HCT116 (cell line): ENCODE results near the gene RPS6KA1. TPM values are rescaled to one million over a fixed set of nuclear protein-coding genes. Genes with fewer than 3 reads are reported as not detected.

Experiments
- ATAC-seq: fragments of 200-7000 bp; cut with Tn5 transposase; 2 replicates; pipeline ENCODE4 v1.9.1; 2020; ENCODE audit warnings: mild to moderate bottlenecking, moderate library complexity
- BruUV-seq: library from RNA; stranded (reverse); fragments of 400-500 nt; replicated peaks from 2 replicates; lab custom pipeline; 2021; lab: Mats Ljungman, UMichigan
- CTCF ChIA-PET: fragments of 300-600 bp; sonication (Branson Sonifier 250); formaldehyde crosslinking; loops from one replicate; lab custom pipeline; 2021; ENCODE audit warnings: antibody characterized with exemption; lab: Charles Lee
- POLR2A ChIA-PET: fragments of 300-600, 350-600 bp; sonication (Branson Sonifier 250); formaldehyde crosslinking; loops from one replicate; lab custom pipeline; 2021; ENCODE audit warnings: antibody characterized with exemption; lab: Charles Lee
- RAD21 ChIA-PET, 2 experiments: fragments of 300-600 bp; sonication (Branson Sonifier 250); formaldehyde crosslinking; loops; one replicate each; lab custom pipeline; 2023; ENCODE audit warnings: low total read pairs in 2 of 2; ENCODE audit not compliant: uncharacterized antibody in 2 of 2, unreplicated experiment in 2 of 2, low non-redundant PET in 1 of 2; lab: Charles Lee
- DNase-seq: peaks from one replicate; pipeline ENCODE4 v3.0.0-alpha.2; 2010; ENCODE audit warnings: low read depth, low spot score
- H2AFZ ChIP-seq: fragments of 200-600 bp; shearing (Covaris generic), sonication (generic); 2 replicates; pipeline ENCODE4 v1.6.1; 2017; ENCODE audit warnings: low read depth, mixed run types, mixed read lengths, antibody characterized with exemption, low read length; ENCODE audit not compliant: poor library complexity, severe bottlenecking
- H3K27ac ChIP-seq: 2 replicates; pipeline ENCODE4 v1.5.1; 2012; ENCODE audit warnings: low read depth, low read length
- H3K27me3 ChIP-seq: fragments of 200-600 bp; sonication (generic); 2 replicates; pipeline ENCODE4 v1.6.1; 2016; ENCODE audit warnings: mixed run types, low read length, mixed read lengths; ENCODE audit not compliant: insufficient read depth
- H3K36me3 ChIP-seq, 2 experiments: fragments of 200-500 bp in 1 of 2; fragments of 200-600 bp in 1 of 2; sonication (Bioruptor generic) in 1 of 2; sonication (generic) in 1 of 2; 2 replicates each; pipeline versions ENCODE4 v1.5.1 to v1.6.1; 2014 to 2016; ENCODE audit warnings: low read length in 2 of 2, inconsistent platforms in 1 of 2, mixed read lengths in 1 of 2, mixed run types in 1 of 2; ENCODE audit not compliant: insufficient read depth in 2 of 2, control insufficient read depth in 1 of 2
- H3K4me1 ChIP-seq, 2 experiments: fragments of 200-600 bp in 1 of 2; sonication (generic) in 1 of 2; 2 replicates each; pipeline versions ENCODE4 v1.5.1 to v1.6.1; 2012 to 2017; ENCODE audit warnings: low read length in 2 of 2, inconsistent platforms in 1 of 2, mild to moderate bottlenecking in 1 of 2, mixed read lengths in 1 of 2, mixed run types in 1 of 2, moderate library complexity in 1 of 2; ENCODE audit not compliant: insufficient read depth in 2 of 2, control insufficient read depth in 1 of 2
- H3K4me2 ChIP-seq: fragments of 200-600 bp; sonication (generic); 2 replicates; pipeline ENCODE4 v1.6.1; 2017; ENCODE audit warnings: mixed run types, low read length, mixed read lengths
- H3K4me3 ChIP-seq, 2 experiments: fragments of 200-600 bp in 1 of 2; sonication (generic) in 1 of 2; replicated peaks in 1 of 2; 2 replicates each; pipeline ENCODE4 v1.5.1; 2011 to 2016; ENCODE audit warnings: low read length in 2 of 2, control low read depth in 1 of 2, low read depth in 1 of 2, mild to moderate bottlenecking in 1 of 2, mixed read lengths in 1 of 2, mixed run types in 1 of 2
- H3K79me2 ChIP-seq: fragments of 200-600 bp; sonication (generic); 2 replicates; pipeline ENCODE4 v1.6.1; 2017; ENCODE audit warnings: mild to moderate bottlenecking, mixed run types, low read length, moderate library complexity, mixed read lengths; ENCODE audit not compliant: insufficient read depth
- H3K9ac ChIP-seq: fragments of 200-600 bp; sonication (generic); 2 replicates; pipeline ENCODE4 v1.6.1; 2016; ENCODE audit warnings: low read length, mixed read lengths
- H3K9me2 ChIP-seq: fragments of 200-600 bp; sonication (generic), shearing (Covaris generic); 2 replicates; pipeline ENCODE4 v1.6.1; 2017; ENCODE audit warnings: mixed run types, mild to moderate bottlenecking, moderate library complexity; ENCODE audit not compliant: insufficient read depth
- H3K9me3 ChIP-seq, 2 experiments: fragments of 200-500 bp in 1 of 2; fragments of 200-600 bp in 1 of 2; sonication (Bioruptor generic) in 1 of 2; sonication (generic) in 1 of 2; 2 replicates each; pipeline ENCODE4 v1.6.1; 2014 to 2017; ENCODE audit warnings: low read length in 2 of 2, mixed read lengths in 2 of 2, inconsistent platforms in 1 of 2, low read depth in 1 of 2, mild to moderate bottlenecking in 1 of 2, mixed run types in 1 of 2, moderate library complexity in 1 of 2; ENCODE audit not compliant: control insufficient read depth in 1 of 2, insufficient read depth in 1 of 2
- H4K20me1 ChIP-seq: fragments of 200-600 bp; sonication (generic), shearing (Covaris generic); 2 replicates; pipeline ENCODE4 v1.6.1; 2017; ENCODE audit warnings: mixed run types, mild to moderate bottlenecking, moderate library complexity; ENCODE audit not compliant: insufficient read depth
- CBX3 ChIP-seq: IDR thresholded peaks from 2 replicates; pipeline ENCODE4 v1.6.1; 2012; ENCODE audit warnings: low read depth
- CEBPB ChIP-seq: IDR thresholded peaks from 2 replicates; pipeline ENCODE4 v1.6.1; 2012; ENCODE audit warnings: low read depth
- CTCF ChIP-seq, 3 experiments: fragments of 200-600 bp in 1 of 3; sonication (generic) in 1 of 3; IDR thresholded peaks in 2 of 3; conservative IDR thresholded peaks in 1 of 3; 2 replicates each; pipeline ENCODE4 v1.5.1; 2012 to 2017; ENCODE audit warnings: low read depth in 2 of 3, low read length in 2 of 3, antibody characterized with exemption in 1 of 3, borderline replicate concordance in 1 of 3, control low read depth in 1 of 3, mild to moderate bottlenecking in 1 of 3, mixed read lengths in 1 of 3, mixed run types in 1 of 3, moderate library complexity in 1 of 3; ENCODE audit not compliant: insufficient read depth in 1 of 3
- ELF1 ChIP-seq: IDR thresholded peaks from 2 replicates; pipeline ENCODE4 v1.6.1; 2012; ENCODE audit warnings: low read depth, borderline replicate concordance
- EZH2 ChIP-seq: fragments of 200-600 bp; sonication (generic); IDR thresholded peaks from 2 replicates; pipeline ENCODE4 v1.6.1; 2017; ENCODE audit warnings: antibody characterized with exemption, mixed run types
- EZH2phosphoT487 ChIP-seq: fragments of 200-600 bp; IDR thresholded peaks from 2 replicates; pipeline ENCODE4 v1.6.1; 2018; ENCODE audit warnings: antibody characterized with exemption, borderline replicate concordance
- FOSL1 ChIP-seq: IDR thresholded peaks from 2 replicates; pipeline ENCODE4 v1.6.1; 2012; ENCODE audit warnings: low read depth
- JUND ChIP-seq: IDR thresholded peaks from 2 replicates; pipeline ENCODE4 v1.6.1; 2012
- MAX ChIP-seq: IDR thresholded peaks from 2 replicates; pipeline ENCODE4 v1.6.1; 2012
- SRF ChIP-seq: IDR thresholded peaks from 2 replicates; pipeline ENCODE4 v1.6.1; 2012; ENCODE audit warnings: low read depth
- TCF7L2 ChIP-seq: IDR thresholded peaks from 2 replicates; pipeline ENCODE4 v1.7.0; 2011; ENCODE audit warnings: borderline replicate concordance, inconsistent platforms; ENCODE audit not compliant: insufficient read depth, insufficient read length; ENCODE audit errors: extremely low read depth
- ZNF274 ChIP-seq: fragments of 200-500 bp; sonication (Bioruptor generic); IDR thresholded peaks from 2 replicates; pipeline ENCODE4 v1.6.1; 2014; ENCODE audit warnings: mild to moderate bottlenecking, low read depth, low read length, inconsistent platforms
- intact Hi-C: fragments of 100-400 bp; cut with micrococcal nuclease; formaldehyde crosslinking; loops from 2 replicates; pipeline ENCODE4 v1.10.0; 2022
- total RNA-seq: library from RNA; stranded (reverse); gene quantifications from one replicate; pipeline ENCODE4 v1.2.1, GENCODE V29; 2021; ENCODE audit not compliant: unreplicated experiment
- TF ChIP-seq, protein P1 (sequence below): IDR thresholded peaks from 2 replicates; pipeline ENCODE4 v1.6.1; 2012; ENCODE audit warnings: low read depth

Gene RPS6KA1
- total RNA-seq, 1 experiment from 2014 or later: 47.0 TPM

GRCh38 chr1:26529405-26529654 is 231 bp upstream of the RPS6KA1 start:
- Histone ChIP-seq H3K9me2 (no peaks in the 10 kb centered on the region), H3K4me2 (peak overlapping the region; percentile 92), H3K9me3 (no peaks in the 10 kb centered on the region), H3K36me3 (no peaks in the 10 kb centered on the region), H2AFZ (peak overlapping the region; percentile 52), H3K79me2 (peaks cover 42% of the 10 kb centered on the region), H3K27ac (peak overlapping the region; percentile 85), H3K4me3 (peak overlapping the region; percentile 41 to 96), H3K27me3 (no peaks in the 10 kb centered on the region), H3K4me1 (peaks cover 12 to 41% of the 10 kb centered on the region in 2 experiments), H4K20me1 (no peaks in the 10 kb centered on the region; the same call in 1 of the 2 replicates), H3K9ac (peak overlapping the region; percentile 89)
- TF ChIP-seq FOSL1: no peak
- no peak for TF ChIP-seq MAX
- TF ChIP-seq ZNF274: no peak
- no peak for TF ChIP-seq TCF7L2
- ATAC-seq (peak; percentile 33), DNase-seq (no peak)
- ChIA-PET CTCF (interaction anchor here (0.9 to 1.5 kb wide), 3 partner anchors 9 to 29 kb away, joined by 4 to 5 read pairs (median 5); no protein-coding TSS in a partner anchor), RAD21 (no interaction called here), POLR2A (interaction anchor here (1.3 to 2.2 kb wide), 2 partner anchors 9 to 28 kb away, joined by 4 to 5 read pairs; no protein-coding TSS in a partner anchor)
- BruUV-seq: no TSS peak
- intact Hi-C loops: no loop called here

DNA sequence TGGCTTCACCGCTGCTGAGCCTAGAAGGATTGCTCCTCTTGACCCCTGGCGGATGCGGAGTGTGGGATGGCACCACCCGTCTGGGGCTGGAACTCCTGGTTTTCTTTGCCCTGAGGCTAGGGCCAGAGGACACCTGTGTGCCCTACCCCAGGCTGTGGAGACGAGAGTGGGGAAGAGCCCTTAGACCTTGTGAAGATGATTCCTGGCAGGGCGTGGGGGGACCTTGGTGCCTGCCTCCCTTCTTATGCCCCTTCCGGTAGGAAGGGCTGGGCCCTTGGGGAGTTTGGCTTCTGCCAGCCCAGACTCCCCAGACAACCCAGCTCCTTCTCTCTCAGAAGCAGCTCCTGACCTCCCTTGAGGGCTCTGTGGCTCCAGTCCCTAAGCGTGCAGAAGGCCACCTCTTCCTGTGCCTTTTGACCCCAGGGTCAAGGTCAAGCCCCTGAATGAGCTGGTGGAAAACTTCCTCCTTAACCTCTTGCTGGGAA is 891 bp downstream of the RPS6KA1 start:
- peak; percentile 13 for ATAC-seq
- Histone ChIP-seq H3K4me1 (peaks cover 12 to 33% of the 10 kb centered on the region in 2 experiments), H3K36me3 (no peaks in the 10 kb centered on the region), H3K4me3 (peak overlapping the region; percentile 74 to 96), H3K9me2 (no peaks in the 10 kb centered on the region), H3K9me3 (no peaks in the 10 kb centered on the region), H3K27ac (peak overlapping the region; percentile 85), H3K27me3 (no peaks in the 10 kb centered on the region), H3K79me2 (peaks cover 53% of the 10 kb centered on the region), H4K20me1 (no peaks in the 10 kb centered on the region; the same call in 1 of the 2 replicates), H3K9ac (peak overlapping the region; percentile 89), H2AFZ (no peak overlapping the region), H3K4me2 (peak overlapping the region; percentile 92)
- ChIA-PET POLR2A (interaction anchor here (2.2 kb wide), 1 partner anchor 29 kb away, joined by 5 read pairs; no protein-coding TSS in a partner anchor), RAD21 (no interaction called here), CTCF (interaction anchor here (1.3 to 1.5 kb wide), 3 partner anchors 8 to 30 kb away, joined by 4 to 5 read pairs (median 5); no protein-coding TSS in a partner anchor)
- BruUV-seq: TSS peak; percentile 51
- TF ChIP-seq CEBPB: no peak
- TF ChIP-seq JUND: no peak
- TF ChIP-seq CBX3: no peak
- TF ChIP-seq, protein P1, sequence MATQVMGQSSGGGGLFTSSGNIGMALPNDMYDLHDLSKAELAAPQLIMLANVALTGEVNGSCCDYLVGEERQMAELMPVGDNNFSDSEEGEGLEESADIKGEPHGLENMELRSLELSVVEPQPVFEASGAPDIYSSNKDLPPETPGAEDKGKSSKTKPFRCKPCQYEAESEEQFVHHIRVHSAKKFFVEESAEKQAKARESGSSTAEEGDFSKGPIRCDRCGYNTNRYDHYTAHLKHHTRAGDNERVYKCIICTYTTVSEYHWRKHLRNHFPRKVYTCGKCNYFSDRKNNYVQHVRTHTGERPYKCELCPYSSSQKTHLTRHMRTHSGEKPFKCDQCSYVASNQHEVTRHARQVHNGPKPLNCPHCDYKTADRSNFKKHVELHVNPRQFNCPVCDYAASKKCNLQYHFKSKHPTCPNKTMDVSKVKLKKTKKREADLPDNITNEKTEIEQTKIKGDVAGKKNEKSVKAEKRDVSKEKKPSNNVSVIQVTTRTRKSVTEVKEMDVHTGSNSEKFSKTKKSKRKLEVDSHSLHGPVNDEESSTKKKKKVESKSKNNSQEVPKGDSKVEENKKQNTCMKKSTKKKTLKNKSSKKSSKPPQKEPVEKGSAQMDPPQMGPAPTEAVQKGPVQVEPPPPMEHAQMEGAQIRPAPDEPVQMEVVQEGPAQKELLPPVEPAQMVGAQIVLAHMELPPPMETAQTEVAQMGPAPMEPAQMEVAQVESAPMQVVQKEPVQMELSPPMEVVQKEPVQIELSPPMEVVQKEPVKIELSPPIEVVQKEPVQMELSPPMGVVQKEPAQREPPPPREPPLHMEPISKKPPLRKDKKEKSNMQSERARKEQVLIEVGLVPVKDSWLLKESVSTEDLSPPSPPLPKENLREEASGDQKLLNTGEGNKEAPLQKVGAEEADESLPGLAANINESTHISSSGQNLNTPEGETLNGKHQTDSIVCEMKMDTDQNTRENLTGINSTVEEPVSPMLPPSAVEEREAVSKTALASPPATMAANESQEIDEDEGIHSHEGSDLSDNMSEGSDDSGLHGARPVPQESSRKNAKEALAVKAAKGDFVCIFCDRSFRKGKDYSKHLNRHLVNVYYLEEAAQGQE: no peak
- no peak for TF ChIP-seq CTCF (IDR thresholded peaks at IDR 0.05 in 2 of 3, conservative IDR thresholded peaks at IDR 0.05 in 1 of 3; ENCODE audit: borderline replicate concordance in 1 of 3, insufficient read depth in 1 of 3, low read depth in 2 of 3, low read length in 2 of 3)
- no peak for TF ChIP-seq TCF7L2
- TF ChIP-seq FOSL1: no peak
- TF ChIP-seq ELF1: no peak
- no peak for TF ChIP-seq EZH2
- TF ChIP-seq ZNF274: no peak
- no peak for TF ChIP-seq EZH2phosphoT487
- no peak for TF ChIP-seq SRF
- no peak for DNase-seq
- intact Hi-C loops: loop anchor here (2.0 kb wide), 1 partner anchor 30 kb away; no protein-coding TSS in a partner anchor
